H7 (cell line): Measurements from ENCODE around the gene ANKDD1A. TPM values are rescaled to one million over a fixed set of nuclear protein-coding genes. Genes with fewer than 3 reads are reported as not detected.
A peak's percentile ranks its signal among the peaks of the same experiment; 100 is the strongest.

Source experiments
- DNase-seq: peaks from one replicate; pipeline ENCODE4 v3.0.0; 2012
- H3K27me3 ChIP-seq: 2 replicates; pipeline ENCODE4 v1.6.0; 2011; ENCODE audit warnings: mild to moderate bottlenecking, low read length; ENCODE audit not compliant: control insufficient read depth, insufficient read depth
- H3K36me3 ChIP-seq: replicated peaks from 2 replicates; pipeline ENCODE4 v1.5.1; 2011; ENCODE audit warnings: low read length; ENCODE audit not compliant: control insufficient read depth, insufficient read depth
- H3K4me3 ChIP-seq: 2 replicates; pipeline ENCODE4 v1.5.1; 2011; ENCODE audit warnings: low read depth, mild to moderate bottlenecking, control low read depth, low read length, moderate library complexity; ENCODE audit not compliant: insufficient read depth
- total RNA-seq: library from RNA; depleted of rRNA; stranded (reverse); fragments of >200 nt; shearing (Covaris generic); gene quantifications from 2 replicates; pipeline ENCODE4 v1.2.3, GENCODE V29; 2014

ANKDD1A gene
- total RNA-seq, 1 experiment from 2014 or later = 4.9 TPM

- no peaks in the 10 kb centered on the region for H3K36me3 ChIP-seq
- H3K27me3 ChIP-seq = no peaks in the 10 kb centered on the region
- no peak for DNase-seq
- no peak overlapping the region for H3K4me3 ChIP-seq
Observed at GRCh38 chr15:64888336-64888735, 23.4 kb upstream of the ANKDD1A start.

- no peaks in the 10 kb centered on the region for H3K27me3 ChIP-seq
- H3K4me3 ChIP-seq = no peak overlapping the region
- H3K36me3 ChIP-seq = no peaks in the 10 kb centered on the region
- DNase-seq = no peak
Observed at GRCh38 chr15:64891561-64891960, 20.1 kb upstream of the ANKDD1A start.

- H3K4me3 ChIP-seq = no peak overlapping the region
- H3K36me3 ChIP-seq = no peaks in the 10 kb centered on the region
- DNase-seq = no peak
- H3K27me3 ChIP-seq = no peaks in the 10 kb centered on the region
Observed at GRCh38 chr15:64892847-64893403, 18.8 kb upstream of the ANKDD1A start.

GRCh38 chr15:64893481-64894394 is 18.0 kb upstream of the ANKDD1A start:
- H3K4me3 ChIP-seq = peak overlapping the region; percentile 43
- H3K27me3 ChIP-seq = no peaks in the 10 kb centered on the region
- H3K36me3 ChIP-seq = no peaks in the 10 kb centered on the region
- DNase-seq = peak; percentile 99

GRCh38 chr15:64894395-64895056 is 17.2 kb upstream of the ANKDD1A start:
- Histone ChIP-seq H3K36me3 (no peaks in the 10 kb centered on the region), H3K27me3 (no peaks in the 10 kb centered on the region), H3K4me3 (peak overlapping the region; percentile 43)
- peak; percentile 89 for DNase-seq

GRCh38 chr15:64895285-64896065 is 16.2 kb upstream of the ANKDD1A start:
- DNase-seq = no peak
- no peaks in the 10 kb centered on the region for H3K36me3 ChIP-seq
- 0 out of 2 replicates have a peak overlapping the region, but pooled peaks have one; percentile 43 for H3K4me3 ChIP-seq
- no peaks in the 10 kb centered on the region for H3K27me3 ChIP-seq

GRCh38 chr15:64896371-64897069 is 15.2 kb upstream of the ANKDD1A start:
- H3K27me3 ChIP-seq = no peaks in the 10 kb centered on the region
- no peaks in the 10 kb centered on the region for H3K36me3 ChIP-seq
- H3K4me3 ChIP-seq = no peak overlapping the region
- DNase-seq = no peak

GRCh38 chr15:64897345-64897985 is 14.2 kb upstream of the ANKDD1A start:
- H3K27me3 ChIP-seq = no peaks in the 10 kb centered on the region
- no peaks in the 10 kb centered on the region for H3K36me3 ChIP-seq
- no peak for DNase-seq
- no peak overlapping the region for H3K4me3 ChIP-seq

GRCh38 chr15:64898406-64898805 is 13.3 kb upstream of the ANKDD1A start:
- H3K27me3 ChIP-seq = no peaks in the 10 kb centered on the region
- peak; percentile 46 for DNase-seq

GRCh38 chr15:64901141-64901540 is 10.6 kb upstream of the ANKDD1A start:
- no peak overlapping the region for H3K4me3 ChIP-seq
- no peak for DNase-seq

More at GRCh38 chr15:64898406-64898805, 13.3 kb upstream of the ANKDD1A start:
- H3K36me3 ChIP-seq = no peaks in the 10 kb centered on the region
- no peak overlapping the region for H3K4me3 ChIP-seq

GRCh38 chr15:64901914-64902313 is 9.8 kb upstream of the ANKDD1A start:
- no peaks in the 10 kb centered on the region for H3K27me3 ChIP-seq
- H3K36me3 ChIP-seq = no peaks in the 10 kb centered on the region
- DNase-seq = no peak
- H3K4me3 ChIP-seq = no peak overlapping the region

More at GRCh38 chr15:64901141-64901540, 10.6 kb upstream of the ANKDD1A start:
- no peaks in the 10 kb centered on the region for H3K36me3 ChIP-seq
- no peaks in the 10 kb centered on the region for H3K27me3 ChIP-seq

- no peaks in the 10 kb centered on the region for H3K27me3 ChIP-seq
- no peaks in the 10 kb centered on the region for H3K36me3 ChIP-seq
- DNase-seq = no peak
- H3K4me3 ChIP-seq = no peak overlapping the region
Observed at GRCh38 chr15:64902863-64903262, 8.8 kb upstream of the ANKDD1A start.

- DNase-seq = no peak
- Histone ChIP-seq H3K27me3 (no peaks in the 10 kb centered on the region), H3K36me3 (no peaks in the 10 kb centered on the region), H3K4me3 (no peak overlapping the region)
Observed at GRCh38 chr15:64903326-64903950, 8.3 kb upstream of the ANKDD1A start.
